ENCODE measurements around the gene TNKS1BP1. TPM values are rescaled to one million over a fixed set of nuclear protein-coding genes. Genes with fewer than 3 reads are reported as not detected.

Gene TNKS1BP1
- polyA plus RNA-seq, 1 of the 3 experiments (the other 2 are of a cell fraction): 43.3 TPM

DNA sequence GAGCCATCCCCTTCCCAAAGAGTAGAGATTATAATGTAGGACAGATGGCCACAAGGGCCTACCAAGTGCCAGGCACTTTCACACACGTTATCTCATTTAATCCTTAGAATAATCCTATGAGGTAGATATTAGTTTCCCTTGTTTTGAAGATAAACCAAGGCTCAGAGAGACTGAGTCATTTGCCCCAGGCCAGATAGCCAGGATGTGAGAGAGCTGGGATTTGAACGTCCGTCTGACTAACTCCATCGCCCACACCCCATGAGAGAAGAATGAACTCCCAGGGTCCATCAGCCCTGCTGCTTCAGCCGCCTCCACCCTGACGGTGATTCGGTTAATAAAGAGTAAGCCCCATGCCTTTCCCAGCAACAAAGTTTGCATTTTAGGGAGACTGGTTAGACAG, 45.5 kb upstream of the TNKS1BP1 start:
- CTCF ChIA-PET: interaction anchor here (1.6 kb wide), 2 partner anchors 20 to 25 kb away, joined by 5 to 8 read pairs; no protein-coding TSS in a partner anchor
- Histone ChIP-seq H3K79me2 (ENCODE audit: insufficient read depth) (no peaks in the 10 kb centered on the region), H3F3A (replicated peaks; ENCODE audit: insufficient read depth) (no peaks in the 10 kb centered on the region), H3K27ac (ENCODE audit: low read depth in 2 of 2, low read length in 1 of 2) (no peak overlapping the region), H2AFZ (ENCODE audit: low read depth) (no peak overlapping the region), H3K9me3 (no peaks in the 10 kb centered on the region), H3K9ac (no peak overlapping the region), H3K27me3 (ENCODE audit: insufficient read depth) (no peaks in the 10 kb centered on the region), H3K36me3 (replicated peaks in 1 of 2; ENCODE audit: control insufficient read depth in 1 of 2, insufficient read depth in 2 of 2, low read length in 1 of 2) (no peaks in the 10 kb centered on the region), H3K9me2 (no peaks in the 10 kb centered on the region), H4K20me1 (ENCODE audit: insufficient read depth) (no peaks in the 10 kb centered on the region), H3K4me2 (no peak overlapping the region), H3K4me3 (ENCODE audit: low read depth in 2 of 2, low read length in 1 of 2) (no peak overlapping the region), H3K4me1 (ENCODE audit: control insufficient read depth in 1 of 2, insufficient read depth in 2 of 2, low read depth in 1 of 2, low read length in 1 of 2) (no peaks in the 10 kb centered on the region)
- WGBS (ENCODE audit: low lambda C conversion rate): 81% methylated on average over 7 of the region's 7 CpGs
- no peak for DNase-seq
- TF ChIP-seq RXRA (IDR thresholded peaks at IDR 0.05; ENCODE audit: borderline replicate concordance, low read depth) (no peak), RCOR1 (IDR thresholded peaks at IDR 0.05; ENCODE audit: low read length) (no peak), NRF1 (IDR thresholded peaks at IDR 0.05; ENCODE audit: low read depth, low read length) (no peak), TEAD4 (IDR thresholded peaks at IDR 0.05; ENCODE audit: borderline replicate concordance, insufficient read depth) (no peak), YY1 (IDR thresholded peaks at IDR 0.05; ENCODE audit: low read depth) (no peak), JUND (IDR thresholded peaks at IDR 0.05) (no peak), EZH2phosphoT487 (IDR thresholded peaks at IDR 0.05; ENCODE audit: borderline replicate concordance, low read depth) (no peak), SIN3A (IDR thresholded peaks at IDR 0.05; ENCODE audit: borderline replicate concordance, low read depth, low read length) (no peak), FOXJ3 (CRISPR knock-in tag; IDR thresholded peaks at IDR 0.05) (no peak), FOXM1 (IDR thresholded peaks at IDR 0.05; ENCODE audit: low read depth) (no peak), SMC3 (IDR thresholded peaks at IDR 0.05; ENCODE audit: low read depth, low read length) (no peak), GABPA (IDR thresholded peaks at IDR 0.05; ENCODE audit: low read depth) (no peak), EP300 (IDR thresholded peaks at IDR 0.05; ENCODE audit: borderline replicate concordance in 1 of 2, low read depth in 1 of 2, low read length in 1 of 2) (no peak), REST (IDR thresholded peaks at IDR 0.05; ENCODE audit: low read depth, low read length) (no peak)
- TF ChIP-seq, protein P1, sequence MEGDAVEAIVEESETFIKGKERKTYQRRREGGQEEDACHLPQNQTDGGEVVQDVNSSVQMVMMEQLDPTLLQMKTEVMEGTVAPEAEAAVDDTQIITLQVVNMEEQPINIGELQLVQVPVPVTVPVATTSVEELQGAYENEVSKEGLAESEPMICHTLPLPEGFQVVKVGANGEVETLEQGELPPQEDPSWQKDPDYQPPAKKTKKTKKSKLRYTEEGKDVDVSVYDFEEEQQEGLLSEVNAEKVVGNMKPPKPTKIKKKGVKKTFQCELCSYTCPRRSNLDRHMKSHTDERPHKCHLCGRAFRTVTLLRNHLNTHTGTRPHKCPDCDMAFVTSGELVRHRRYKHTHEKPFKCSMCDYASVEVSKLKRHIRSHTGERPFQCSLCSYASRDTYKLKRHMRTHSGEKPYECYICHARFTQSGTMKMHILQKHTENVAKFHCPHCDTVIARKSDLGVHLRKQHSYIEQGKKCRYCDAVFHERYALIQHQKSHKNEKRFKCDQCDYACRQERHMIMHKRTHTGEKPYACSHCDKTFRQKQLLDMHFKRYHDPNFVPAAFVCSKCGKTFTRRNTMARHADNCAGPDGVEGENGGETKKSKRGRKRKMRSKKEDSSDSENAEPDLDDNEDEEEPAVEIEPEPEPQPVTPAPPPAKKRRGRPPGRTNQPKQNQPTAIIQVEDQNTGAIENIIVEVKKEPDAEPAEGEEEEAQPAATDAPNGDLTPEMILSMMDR (IDR thresholded peaks at IDR 0.05): no peak
- TF ChIP-seq, protein P2, sequence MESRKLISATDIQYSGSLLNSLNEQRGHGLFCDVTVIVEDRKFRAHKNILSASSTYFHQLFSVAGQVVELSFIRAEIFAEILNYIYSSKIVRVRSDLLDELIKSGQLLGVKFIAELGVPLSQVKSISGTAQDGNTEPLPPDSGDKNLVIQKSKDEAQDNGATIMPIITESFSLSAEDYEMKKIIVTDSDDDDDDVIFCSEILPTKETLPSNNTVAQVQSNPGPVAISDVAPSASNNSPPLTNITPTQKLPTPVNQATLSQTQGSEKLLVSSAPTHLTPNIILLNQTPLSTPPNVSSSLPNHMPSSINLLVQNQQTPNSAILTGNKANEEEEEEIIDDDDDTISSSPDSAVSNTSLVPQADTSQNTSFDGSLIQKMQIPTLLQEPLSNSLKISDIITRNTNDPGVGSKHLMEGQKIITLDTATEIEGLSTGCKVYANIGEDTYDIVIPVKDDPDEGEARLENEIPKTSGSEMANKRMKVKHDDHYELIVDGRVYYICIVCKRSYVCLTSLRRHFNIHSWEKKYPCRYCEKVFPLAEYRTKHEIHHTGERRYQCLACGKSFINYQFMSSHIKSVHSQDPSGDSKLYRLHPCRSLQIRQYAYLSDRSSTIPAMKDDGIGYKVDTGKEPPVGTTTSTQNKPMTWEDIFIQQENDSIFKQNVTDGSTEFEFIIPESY (IDR thresholded peaks at IDR 0.05; ENCODE audit: borderline replicate concordance, low read depth): no peak
- TF ChIP-seq, protein P3, sequence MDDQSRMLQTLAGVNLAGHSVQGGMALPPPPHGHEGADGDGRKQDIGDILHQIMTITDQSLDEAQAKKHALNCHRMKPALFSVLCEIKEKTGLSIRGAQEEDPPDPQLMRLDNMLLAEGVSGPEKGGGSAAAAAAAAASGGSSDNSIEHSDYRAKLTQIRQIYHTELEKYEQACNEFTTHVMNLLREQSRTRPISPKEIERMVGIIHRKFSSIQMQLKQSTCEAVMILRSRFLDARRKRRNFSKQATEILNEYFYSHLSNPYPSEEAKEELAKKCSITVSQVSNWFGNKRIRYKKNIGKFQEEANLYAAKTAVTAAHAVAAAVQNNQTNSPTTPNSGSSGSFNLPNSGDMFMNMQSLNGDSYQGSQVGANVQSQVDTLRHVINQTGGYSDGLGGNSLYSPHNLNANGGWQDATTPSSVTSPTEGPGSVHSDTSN (IDR thresholded peaks at IDR 0.05): no peak
- TF ChIP-seq, protein P4, sequence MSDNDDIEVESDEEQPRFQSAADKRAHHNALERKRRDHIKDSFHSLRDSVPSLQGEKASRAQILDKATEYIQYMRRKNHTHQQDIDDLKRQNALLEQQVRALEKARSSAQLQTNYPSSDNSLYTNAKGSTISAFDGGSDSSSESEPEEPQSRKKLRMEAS (IDR thresholded peaks at IDR 0.05; ENCODE audit: low read depth): no peak
- POLR2A ChIA-PET: no interaction called here
